Osteocyte (in vitro differentiated cells): ENCODE results near the gene FBXL5. TPM values are rescaled to one million over a fixed set of nuclear protein-coding genes. Genes with fewer than 3 reads are reported as not detected.

Source experiments
- DNase-seq: peaks from one replicate; pipeline ENCODE4 v3.0.0; 2021; ENCODE audit warnings: mixed read lengths; ENCODE audit not compliant: unreplicated experiment; ENCODE audit errors: extremely low spot score
- H3K27ac Mint-ChIP-seq: one replicate; pipeline ENCODE4 v1.8.0; 2021; ENCODE audit warnings: mild to moderate bottlenecking, mixed read lengths; ENCODE audit not compliant: unreplicated experiment
- H3K27me3 Mint-ChIP-seq: one replicate; pipeline ENCODE4 v1.8.0; 2021; ENCODE audit warnings: mixed read lengths; ENCODE audit not compliant: unreplicated experiment
- H3K36me3 Mint-ChIP-seq: one replicate; pipeline ENCODE4 v1.8.0; 2021; ENCODE audit warnings: mixed read lengths; ENCODE audit not compliant: unreplicated experiment
- H3K4me1 Mint-ChIP-seq: one replicate; pipeline ENCODE4 v1.8.0; 2021; ENCODE audit warnings: mixed read lengths; ENCODE audit not compliant: unreplicated experiment
- H3K4me3 Mint-ChIP-seq: one replicate; pipeline ENCODE4 v1.8.0; 2021; ENCODE audit warnings: mild to moderate bottlenecking, moderate library complexity, mixed read lengths; ENCODE audit not compliant: unreplicated experiment
- H3K9me3 Mint-ChIP-seq: one replicate; pipeline ENCODE4 v1.8.0; 2021; ENCODE audit warnings: mixed read lengths; ENCODE audit not compliant: unreplicated experiment
- total RNA-seq: library from RNA; stranded (reverse); gene quantifications from 2 replicates; pipeline ENCODE4 v1.2.1, GENCODE V29; 2021
- TF ChIP-seq, protein P1 (sequence below): fragments of 200-600 bp; sonication (generic); IDR thresholded peaks from 2 replicates; pipeline ENCODE4 v1.5.0; 2021; ENCODE audit warnings: antibody characterized with exemption, mild to moderate bottlenecking, moderate library complexity

FBXL5 gene
- total RNA-seq, 1 donor from 2014 or later: 54.0 TPM

DNA sequence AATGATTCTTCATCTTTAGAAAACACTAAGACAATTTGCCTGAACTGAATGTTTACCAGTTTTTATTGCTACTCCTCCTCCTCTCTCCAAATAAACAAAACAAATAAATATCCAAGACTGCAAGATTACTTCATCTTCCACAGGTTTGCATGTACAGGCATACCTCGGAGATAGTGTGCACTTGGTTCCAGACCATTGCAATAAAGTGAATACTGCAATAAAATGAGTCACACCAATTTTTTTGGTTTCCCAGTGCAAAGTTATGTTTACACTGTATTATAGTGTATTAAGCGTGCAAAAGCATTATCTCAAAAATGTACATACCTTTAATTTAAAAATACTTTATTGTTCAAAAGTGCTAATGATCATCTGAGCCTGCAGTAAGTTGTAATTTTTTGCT lies 53.3 kb downstream of the FBXL5 start:
- Mint-ChIP-seq H3K27me3 (no peaks in the 10 kb centered on the region), H3K4me1 (peaks cover 3% of the 10 kb centered on the region), H3K27ac (no peak overlapping the region), H3K4me3 (no peak overlapping the region), H3K36me3 (peaks cover 74% of the 10 kb centered on the region), H3K9me3 (no peaks in the 10 kb centered on the region)
- TF ChIP-seq, protein P1, sequence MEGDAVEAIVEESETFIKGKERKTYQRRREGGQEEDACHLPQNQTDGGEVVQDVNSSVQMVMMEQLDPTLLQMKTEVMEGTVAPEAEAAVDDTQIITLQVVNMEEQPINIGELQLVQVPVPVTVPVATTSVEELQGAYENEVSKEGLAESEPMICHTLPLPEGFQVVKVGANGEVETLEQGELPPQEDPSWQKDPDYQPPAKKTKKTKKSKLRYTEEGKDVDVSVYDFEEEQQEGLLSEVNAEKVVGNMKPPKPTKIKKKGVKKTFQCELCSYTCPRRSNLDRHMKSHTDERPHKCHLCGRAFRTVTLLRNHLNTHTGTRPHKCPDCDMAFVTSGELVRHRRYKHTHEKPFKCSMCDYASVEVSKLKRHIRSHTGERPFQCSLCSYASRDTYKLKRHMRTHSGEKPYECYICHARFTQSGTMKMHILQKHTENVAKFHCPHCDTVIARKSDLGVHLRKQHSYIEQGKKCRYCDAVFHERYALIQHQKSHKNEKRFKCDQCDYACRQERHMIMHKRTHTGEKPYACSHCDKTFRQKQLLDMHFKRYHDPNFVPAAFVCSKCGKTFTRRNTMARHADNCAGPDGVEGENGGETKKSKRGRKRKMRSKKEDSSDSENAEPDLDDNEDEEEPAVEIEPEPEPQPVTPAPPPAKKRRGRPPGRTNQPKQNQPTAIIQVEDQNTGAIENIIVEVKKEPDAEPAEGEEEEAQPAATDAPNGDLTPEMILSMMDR: no peak
- DNase-seq: no peak

DNA sequence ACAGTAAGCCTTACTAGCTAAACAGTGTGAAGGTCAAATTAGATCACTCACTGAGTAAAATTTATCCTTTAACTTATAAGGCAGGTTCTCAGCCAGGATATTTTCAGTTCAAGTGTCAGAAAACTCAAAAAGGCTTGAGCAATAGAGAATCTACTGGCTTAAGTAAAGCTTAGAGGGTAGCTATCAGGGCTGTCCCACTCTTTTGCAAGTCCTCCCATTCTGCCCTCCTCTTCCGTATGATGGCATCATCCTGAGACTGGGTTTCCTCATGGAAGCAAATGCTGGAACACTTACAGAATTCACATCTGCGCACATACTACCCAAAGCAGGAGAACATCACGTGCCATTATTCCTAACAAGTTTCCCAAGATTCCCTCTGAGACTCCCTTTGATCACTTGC lies 55.0 kb downstream of the FBXL5 start:
- Mint-ChIP-seq H3K4me3 (no peak overlapping the region), H3K36me3 (peaks cover 75% of the 10 kb centered on the region), H3K27ac (no peak overlapping the region), H3K4me1 (no peaks in the 10 kb centered on the region), H3K27me3 (no peaks in the 10 kb centered on the region), H3K9me3 (no peaks in the 10 kb centered on the region)
- TF ChIP-seq, protein P1: no peak
- no peak for DNase-seq

DNA sequence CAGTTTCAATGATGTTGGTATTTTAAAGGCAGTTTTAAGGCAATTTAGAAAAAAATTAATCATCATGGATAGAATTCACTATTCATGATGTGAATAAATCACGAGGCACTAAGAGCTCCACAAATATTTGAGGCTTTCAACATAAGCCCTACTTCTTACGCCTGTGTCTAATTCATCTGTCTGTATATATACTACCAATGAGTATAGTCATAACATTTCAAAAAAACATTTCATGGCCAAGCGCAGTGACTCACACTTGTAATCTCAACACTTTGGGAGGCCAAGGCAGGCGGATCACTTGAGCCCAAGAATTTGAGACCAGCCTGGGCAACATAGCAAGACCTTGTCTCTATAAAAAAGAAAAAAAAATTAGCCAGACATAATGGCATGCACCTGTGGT lies 56.5 kb downstream of the FBXL5 start:
- Mint-ChIP-seq H3K4me3 (no peak overlapping the region), H3K36me3 (peaks cover 60% of the 10 kb centered on the region), H3K4me1 (no peaks in the 10 kb centered on the region), H3K27ac (no peak overlapping the region), H3K27me3 (no peaks in the 10 kb centered on the region), H3K9me3 (no peaks in the 10 kb centered on the region)
- TF ChIP-seq, protein P1: no peak
- DNase-seq: no peak

DNA sequence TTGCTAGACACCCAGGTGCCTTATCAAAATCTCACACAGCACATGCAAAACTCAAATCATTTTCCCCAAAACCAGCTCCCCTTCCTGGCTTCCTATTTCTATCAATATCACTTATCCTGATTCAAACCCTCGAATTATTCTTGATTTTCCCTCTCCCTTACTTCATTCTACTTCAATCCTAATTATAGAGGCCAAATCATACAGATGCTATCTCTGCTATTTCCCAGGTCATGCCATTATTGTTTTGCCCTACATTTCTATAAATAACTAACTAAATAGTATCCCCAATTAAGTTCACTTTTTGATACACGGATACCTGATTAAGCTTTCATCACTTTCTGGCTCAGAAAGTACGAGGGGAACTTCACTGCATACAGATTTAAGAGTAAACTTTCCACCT lies 62.4 kb downstream of the FBXL5 start:
- Mint-ChIP-seq H3K9me3 (no peaks in the 10 kb centered on the region), H3K4me1 (no peaks in the 10 kb centered on the region), H3K36me3 (peaks cover 21% of the 10 kb centered on the region), H3K4me3 (no peak overlapping the region), H3K27me3 (no peaks in the 10 kb centered on the region), H3K27ac (no peak overlapping the region)
- DNase-seq: no peak
- TF ChIP-seq, protein P1: no peak

DNA sequence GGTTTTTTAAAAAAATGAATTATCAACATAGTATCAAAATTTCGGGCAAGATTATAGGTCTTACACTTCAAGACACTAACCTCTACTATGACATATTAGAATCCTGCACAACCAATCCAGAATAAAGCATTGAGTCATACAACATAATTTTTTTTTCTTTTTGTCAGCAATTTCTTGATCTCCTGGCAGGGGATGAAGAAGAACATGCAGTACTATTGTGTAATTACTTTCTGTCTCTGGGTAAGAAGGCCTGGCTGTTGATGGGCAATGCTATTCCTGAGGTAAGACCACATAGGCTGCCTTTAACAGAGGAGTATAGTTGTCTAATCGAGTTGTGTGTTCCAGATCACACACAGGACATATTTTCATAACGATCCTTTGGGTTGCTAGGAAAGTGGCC lies 67.5 kb downstream of the FBXL5 start:
- no peaks in the 10 kb centered on the region for H3K4me1 Mint-ChIP-seq
- TF ChIP-seq, protein P1: no peak
- peaks cover 23% of the 10 kb centered on the region for H3K36me3 Mint-ChIP-seq
- no peaks in the 10 kb centered on the region for H3K27me3 Mint-ChIP-seq
- no peak overlapping the region for H3K4me3 Mint-ChIP-seq
- no peaks in the 10 kb centered on the region for H3K9me3 Mint-ChIP-seq
- H3K27ac Mint-ChIP-seq: no peak overlapping the region
- no peak for DNase-seq
